ENCODE measurements around the gene CNTN4. TPM values are rescaled to one million over a fixed set of nuclear protein-coding genes. Genes with fewer than 3 reads are reported as not detected.

Gene CNTN4
- total RNA-seq, 2 experiments from 2014 or later: not detected

- DNase-seq (no peak), ATAC-seq (no peak)
- Mint-ChIP-seq H3K36me3 (no peaks in the 10 kb centered on the region), H3K27me3 (no peaks in the 10 kb centered on the region), H3K27ac (no peak overlapping the region), H3K4me3 (no peak overlapping the region), H3K9me3 (ENCODE audit: low read depth) (peaks cover 7% of the 10 kb centered on the region), H3K4me1 (no peaks in the 10 kb centered on the region)
- CTCF ChIA-PET: no interaction called here
These were observed 152.1 kb downstream of the CNTN4 start for GRCh38 chr3:2250783-2251182.

DNA sequence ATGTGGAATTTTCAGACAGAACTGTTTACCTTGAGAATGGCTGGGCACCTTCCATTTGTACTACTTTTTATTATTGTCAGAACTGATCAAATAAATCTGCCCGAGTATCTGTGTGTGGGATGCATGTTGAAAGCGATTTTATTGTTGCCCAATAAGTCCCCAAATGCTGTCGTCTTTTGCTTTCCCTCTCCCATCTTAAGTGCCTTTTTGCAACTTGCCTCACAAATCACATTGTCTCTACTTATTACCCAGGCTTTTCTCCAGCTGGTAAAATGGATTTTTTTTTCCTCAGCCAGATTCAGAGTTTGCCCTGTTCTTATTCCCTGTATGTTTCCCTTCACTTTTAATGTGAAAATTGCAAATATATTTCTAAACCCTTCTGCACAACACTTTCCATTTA, 163.1 kb downstream of the CNTN4 start:
- Mint-ChIP-seq H3K9me3 (ENCODE audit: low read depth) (no peaks in the 10 kb centered on the region), H3K4me3 (no peak overlapping the region), H3K27ac (no peak overlapping the region), H3K27me3 (no peaks in the 10 kb centered on the region), H3K36me3 (no peaks in the 10 kb centered on the region), H3K4me1 (no peaks in the 10 kb centered on the region)
- CTCF ChIA-PET: no interaction called here
- ATAC-seq (no peak), DNase-seq (no peak)

GRCh38 chr3:2262204-2262603, 163.5 kb downstream of the CNTN4 start:
- H3K4me3 Mint-ChIP-seq: no peak overlapping the region
- H3K9me3 Mint-ChIP-seq (ENCODE audit: low read depth): no peaks in the 10 kb centered on the region
- no peaks in the 10 kb centered on the region for H3K36me3 Mint-ChIP-seq
- DNase-seq (no peak), ATAC-seq (no peak)
- CTCF ChIA-PET: interaction anchor here (0.7 kb wide), 1 partner anchor 145 kb away, joined by 3 read pairs; no protein-coding TSS in a partner anchor
- H3K4me1 Mint-ChIP-seq: no peaks in the 10 kb centered on the region
- H3K27me3 Mint-ChIP-seq: no peaks in the 10 kb centered on the region
- H3K27ac Mint-ChIP-seq: no peak overlapping the region

GRCh38 chr3:2266606-2267005, 167.9 kb downstream of the CNTN4 start:
- CTCF ChIA-PET: no interaction called here
- DNase-seq (no peak), ATAC-seq (no peak)
- no peaks in the 10 kb centered on the region for H3K4me1 Mint-ChIP-seq
- no peaks in the 10 kb centered on the region for H3K27me3 Mint-ChIP-seq
- H3K36me3 Mint-ChIP-seq: no peaks in the 10 kb centered on the region
- H3K9me3 Mint-ChIP-seq (ENCODE audit: low read depth): no peaks in the 10 kb centered on the region
- no peak overlapping the region for H3K4me3 Mint-ChIP-seq
- H3K27ac Mint-ChIP-seq: no peak overlapping the region

- no peak for ATAC-seq
- Mint-ChIP-seq H3K27ac (no peak overlapping the region), H3K27me3 (no peaks in the 10 kb centered on the region), H3K36me3 (no peaks in the 10 kb centered on the region), H3K4me3 (no peak overlapping the region), H3K4me1 (no peaks in the 10 kb centered on the region), H3K9me3 (ENCODE audit: low read depth) (peaks cover 3% of the 10 kb centered on the region)
- no peak for DNase-seq
- CTCF ChIA-PET: no interaction called here
These were observed 170.1 kb downstream of the CNTN4 start for GRCh38 chr3:2268779-2269178.

DNA sequence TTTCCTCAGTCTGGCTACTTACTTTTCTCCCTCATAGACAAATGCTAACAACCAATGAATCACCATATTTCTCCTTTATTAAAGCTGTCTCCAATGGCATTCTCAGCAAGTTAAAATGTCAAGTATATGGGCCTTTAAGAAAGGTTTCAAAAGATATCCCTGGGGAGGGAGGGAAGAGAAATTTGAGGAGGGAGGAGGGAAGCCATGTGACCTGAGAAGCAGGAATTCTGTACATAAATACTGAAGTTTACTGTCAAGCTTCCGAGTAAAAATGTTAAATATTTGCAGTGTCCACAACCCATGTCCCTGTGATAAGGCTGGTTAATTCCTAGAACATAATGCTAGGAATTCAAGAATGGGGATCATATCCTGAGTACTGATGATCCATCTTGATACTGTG, 175.9 kb downstream of the CNTN4 start:
- Mint-ChIP-seq H3K36me3 (no peaks in the 10 kb centered on the region), H3K27me3 (no peaks in the 10 kb centered on the region), H3K4me3 (no peak overlapping the region), H3K9me3 (ENCODE audit: low read depth) (peaks cover 3% of the 10 kb centered on the region), H3K27ac (no peak overlapping the region), H3K4me1 (no peaks in the 10 kb centered on the region)
- CTCF ChIA-PET: no interaction called here
- no peak for ATAC-seq
- DNase-seq: no peak

DNA sequence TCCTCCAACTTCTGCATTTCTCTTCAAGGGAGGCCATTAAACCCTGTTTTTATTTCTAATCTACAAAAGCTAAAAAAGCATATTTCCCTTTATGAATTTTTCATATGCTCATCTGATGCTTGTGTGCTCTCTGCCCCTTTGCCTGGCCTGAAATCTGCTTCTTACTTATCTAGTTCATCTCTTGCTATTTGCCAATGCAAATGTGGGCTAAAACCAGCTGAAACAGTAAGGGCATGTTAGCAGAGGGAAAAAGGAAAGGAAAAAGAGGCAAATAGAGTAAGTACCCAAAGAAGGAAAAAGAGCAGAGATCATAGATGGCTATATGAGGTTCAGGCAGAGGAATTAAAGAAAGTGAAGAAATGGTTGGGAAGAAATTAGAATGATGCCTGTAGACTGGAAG, 185.2 kb downstream of the CNTN4 start:
- Mint-ChIP-seq H3K36me3 (no peaks in the 10 kb centered on the region), H3K4me3 (no peak overlapping the region), H3K9me3 (ENCODE audit: low read depth) (no peaks in the 10 kb centered on the region), H3K27ac (no peak overlapping the region), H3K27me3 (no peaks in the 10 kb centered on the region), H3K4me1 (no peaks in the 10 kb centered on the region)
- ATAC-seq (no peak), DNase-seq (no peak)
- CTCF ChIA-PET: no interaction called here

- CTCF ChIA-PET: no interaction called here
- Mint-ChIP-seq H3K4me3 (no peak overlapping the region), H3K27ac (no peak overlapping the region), H3K27me3 (no peaks in the 10 kb centered on the region), H3K36me3 (no peaks in the 10 kb centered on the region), H3K4me1 (no peaks in the 10 kb centered on the region), H3K9me3 (ENCODE audit: low read depth) (peaks cover 3% of the 10 kb centered on the region)
- DNase-seq (no peak), ATAC-seq (no peak)
These were observed 202.3 kb downstream of the CNTN4 start for GRCh38 chr3:2300938-2301337.

DNA sequence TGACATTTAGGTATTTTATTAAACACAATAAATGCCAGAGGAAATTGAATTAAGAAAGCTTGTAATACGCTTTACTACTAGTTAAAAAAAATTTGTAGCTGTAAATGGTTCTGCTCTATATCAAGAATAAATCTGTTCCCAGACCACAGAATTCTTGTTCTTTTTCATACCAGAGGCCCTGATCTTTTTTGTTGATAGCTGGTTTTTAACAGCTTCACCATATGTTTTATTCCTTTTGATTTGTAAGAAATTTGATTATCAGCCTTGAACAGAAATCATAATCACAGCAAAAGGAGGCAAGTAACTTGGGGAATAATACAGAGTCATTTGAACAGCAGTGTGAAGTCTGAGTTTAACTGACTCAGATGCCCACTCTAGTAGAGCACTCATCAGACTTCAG, 202.7 kb downstream of the CNTN4 start:
- CTCF ChIA-PET: no interaction called here
- no peak for DNase-seq
- peaks cover 1% of the 10 kb centered on the region for H3K9me3 Mint-ChIP-seq (ENCODE audit: low read depth)
- no peaks in the 10 kb centered on the region for H3K36me3 Mint-ChIP-seq
- no peaks in the 10 kb centered on the region for H3K4me1 Mint-ChIP-seq
- no peak overlapping the region for H3K27ac Mint-ChIP-seq
- H3K4me3 Mint-ChIP-seq: no peak overlapping the region
- no peaks in the 10 kb centered on the region for H3K27me3 Mint-ChIP-seq
- ATAC-seq: no peak

- no peak for DNase-seq
- CTCF ChIA-PET: no interaction called here
- no peak for ATAC-seq
- H3K36me3 Mint-ChIP-seq: no peaks in the 10 kb centered on the region
- no peak overlapping the region for H3K4me3 Mint-ChIP-seq
- no peaks in the 10 kb centered on the region for H3K9me3 Mint-ChIP-seq (ENCODE audit: low read depth)
- H3K27me3 Mint-ChIP-seq: no peaks in the 10 kb centered on the region
- no peaks in the 10 kb centered on the region for H3K4me1 Mint-ChIP-seq
- H3K27ac Mint-ChIP-seq: no peak overlapping the region
These were observed 204.9 kb downstream of the CNTN4 start for GRCh38 chr3:2303566-2303965.

DNA sequence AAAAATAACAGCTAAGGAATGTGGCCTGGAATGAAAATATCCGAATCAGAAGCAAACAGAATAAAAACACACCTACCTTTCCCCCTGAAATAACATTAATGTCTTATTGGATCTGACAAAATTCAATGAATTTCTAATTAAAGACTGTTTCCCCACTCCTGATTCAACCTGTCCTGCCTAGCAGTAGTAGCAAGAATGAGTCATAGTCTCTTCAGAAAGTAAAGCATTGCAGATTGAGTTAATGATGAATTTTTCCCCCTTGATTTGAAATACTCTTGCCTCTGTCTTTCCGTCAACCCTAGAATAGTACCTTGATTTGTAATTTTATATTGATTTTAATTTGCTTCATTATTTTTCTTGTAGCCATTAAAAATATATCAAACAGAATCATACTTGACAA, 212.4 kb downstream of the CNTN4 start:
- ATAC-seq (no peak), DNase-seq (no peak)
- Mint-ChIP-seq H3K27ac (no peak overlapping the region), H3K4me1 (no peaks in the 10 kb centered on the region), H3K9me3 (ENCODE audit: low read depth) (no peaks in the 10 kb centered on the region), H3K27me3 (no peaks in the 10 kb centered on the region), H3K36me3 (no peaks in the 10 kb centered on the region), H3K4me3 (no peak overlapping the region)
- CTCF ChIA-PET: no interaction called here

DNA sequence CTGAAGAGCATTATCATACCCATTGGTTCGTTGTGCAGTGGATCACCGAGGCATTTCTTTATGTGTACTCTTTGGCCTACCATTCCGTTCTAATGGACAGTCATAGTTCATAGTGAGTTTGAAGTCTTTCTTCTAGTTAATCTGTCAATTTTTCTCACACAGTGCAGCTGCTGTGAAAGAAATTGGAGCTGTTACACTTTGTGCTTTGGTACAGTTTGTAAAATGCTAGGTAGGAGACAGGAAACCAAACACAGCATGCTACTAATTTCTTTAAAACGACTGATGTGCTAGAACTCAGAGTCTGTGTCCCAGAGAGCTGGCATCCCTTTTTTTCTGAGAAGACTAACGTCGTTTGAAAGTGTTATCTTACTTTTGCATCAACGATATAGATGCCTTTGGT, 218.9 kb downstream of the CNTN4 start:
- CTCF ChIA-PET: no interaction called here
- Mint-ChIP-seq H3K4me1 (no peaks in the 10 kb centered on the region), H3K27ac (no peak overlapping the region), H3K36me3 (no peaks in the 10 kb centered on the region), H3K4me3 (no peak overlapping the region), H3K9me3 (ENCODE audit: low read depth) (no peaks in the 10 kb centered on the region), H3K27me3 (no peaks in the 10 kb centered on the region)
- no peak for ATAC-seq
- DNase-seq: no peak

DNA sequence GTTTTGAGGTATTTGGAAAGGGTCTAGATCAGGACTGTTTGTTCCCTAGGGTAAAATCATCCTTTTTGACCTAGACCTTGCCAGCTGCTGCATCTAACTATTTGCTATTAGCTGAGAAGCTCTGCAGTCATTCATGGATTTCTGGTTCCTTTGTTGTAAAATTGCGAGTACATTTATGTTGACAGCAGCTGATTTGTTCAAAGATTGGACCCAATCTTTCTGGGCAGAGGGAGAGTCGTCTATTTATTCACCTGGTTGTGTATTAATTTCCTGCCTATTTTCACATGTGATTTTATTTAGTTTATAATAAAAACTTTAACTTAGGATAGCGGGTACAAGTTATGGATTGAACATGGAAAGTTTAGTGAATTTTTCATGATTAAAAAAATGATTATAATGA, 236.3 kb downstream of the CNTN4 start:
- Mint-ChIP-seq H3K27ac (no peak overlapping the region), H3K9me3 (ENCODE audit: low read depth) (no peaks in the 10 kb centered on the region), H3K4me3 (no peak overlapping the region), H3K4me1 (no peaks in the 10 kb centered on the region), H3K36me3 (no peaks in the 10 kb centered on the region), H3K27me3 (no peaks in the 10 kb centered on the region)
- ATAC-seq (no peak), DNase-seq (no peak)
- CTCF ChIA-PET: no interaction called here

DNA sequence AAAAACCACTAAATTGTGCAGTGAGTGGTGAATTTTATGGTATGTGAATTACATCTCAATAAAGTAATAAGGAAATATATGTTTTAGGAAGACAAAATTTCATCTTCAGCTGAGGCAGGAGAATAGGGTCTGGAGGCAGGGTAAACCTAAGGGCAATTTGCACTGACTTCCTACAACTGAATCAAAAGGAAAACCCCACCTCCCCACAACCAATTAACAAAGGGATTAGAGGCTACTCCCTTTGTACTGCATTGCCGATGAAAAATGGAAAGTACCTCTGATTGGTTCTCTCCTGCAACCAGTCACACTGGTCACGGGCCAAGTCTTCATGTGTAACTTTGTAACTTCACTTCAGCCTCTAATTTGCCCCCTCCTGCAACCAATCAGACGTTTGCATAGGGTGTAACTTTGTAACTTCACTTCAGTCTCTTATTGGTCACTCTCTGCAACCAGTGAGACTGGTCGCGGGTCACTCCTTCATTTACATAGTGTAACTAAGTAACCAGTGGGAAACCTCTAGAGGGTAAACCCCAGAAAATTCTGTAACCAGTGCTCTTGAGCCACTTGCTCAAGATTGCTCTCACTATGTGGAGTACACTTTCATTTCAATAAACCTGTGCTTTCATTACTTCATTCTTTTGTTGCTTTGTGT, 244.5 kb downstream of the CNTN4 start:
- no peak overlapping the region for H3K4me3 Mint-ChIP-seq
- no peaks in the 10 kb centered on the region for H3K36me3 Mint-ChIP-seq
- no peaks in the 10 kb centered on the region for H3K9me3 Mint-ChIP-seq (ENCODE audit: low read depth)
- CTCF ChIA-PET: no interaction called here
- no peak for DNase-seq
- no peak for ATAC-seq
- H3K27me3 Mint-ChIP-seq: no peaks in the 10 kb centered on the region
- H3K27ac Mint-ChIP-seq: no peak overlapping the region
- no peaks in the 10 kb centered on the region for H3K4me1 Mint-ChIP-seq

DNA sequence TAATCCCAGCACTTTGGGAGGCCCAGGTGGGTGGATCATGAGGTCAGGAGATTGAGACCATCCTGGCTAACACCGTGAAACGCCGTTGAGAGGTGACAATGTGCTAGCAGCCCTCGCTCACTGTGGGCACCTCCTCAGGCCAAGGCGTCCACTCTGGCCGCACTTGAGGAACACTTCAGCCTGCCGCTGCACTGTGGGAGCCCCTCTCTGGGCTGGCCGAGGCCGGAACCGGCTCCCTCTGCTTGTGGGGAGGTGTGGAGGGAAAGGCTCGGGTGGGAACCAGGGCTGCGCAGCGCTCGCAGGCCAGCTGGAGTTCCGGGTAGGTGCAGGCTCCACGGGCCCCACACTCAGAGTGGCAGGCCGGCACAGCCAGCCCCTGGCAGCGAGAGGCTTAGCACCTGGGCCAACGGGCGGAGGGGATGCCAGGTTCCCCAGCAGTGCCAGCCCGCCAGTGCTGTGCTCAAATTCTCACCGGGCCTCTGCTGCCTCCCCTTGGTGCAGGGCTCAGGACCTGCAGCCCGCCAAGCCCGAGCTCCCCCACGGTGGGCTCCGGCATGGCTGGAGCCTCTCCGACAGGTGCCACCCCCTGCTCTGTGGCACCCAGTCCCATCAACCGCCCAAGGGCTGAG, 253.6 kb downstream of the CNTN4 start:
- Mint-ChIP-seq H3K4me1 (no peaks in the 10 kb centered on the region), H3K36me3 (no peaks in the 10 kb centered on the region), H3K4me3 (no peak overlapping the region), H3K9me3 (ENCODE audit: low read depth) (peaks cover 9% of the 10 kb centered on the region), H3K27ac (no peak overlapping the region), H3K27me3 (no peaks in the 10 kb centered on the region)
- CTCF ChIA-PET: no interaction called here
- ATAC-seq (no peak), DNase-seq (no peak)

Data from activated CD8-positive, alpha-beta memory T cell treated with anti-CD3 and anti-CD28 coated beads, Interleukin-2, amount 10 ng/mL, durations not matched to agents 7 days and 5 days (primary cell).